T-cell (primary cell): ENCODE data around the gene POLR3B. TPM values are rescaled to one million over a fixed set of nuclear protein-coding genes. Genes with fewer than 3 reads are reported as not detected.

Experiments used
- ATAC-seq, 4 experiments: fragments of 200-7000 bp in 3 of 4; fragments of 150-1000 bp in 1 of 4; cut with Tn5 transposase; replicated peaks in 1 of 4; 1 replicate in 3 of 4; 2 replicates in 1 of 4; pipeline ENCODE4 v1.10.0; 2021; ENCODE audit warnings: moderate library complexity in 3 of 4, mild to moderate bottlenecking in 2 of 4, moderate number of reproducible peaks in 1 of 4
- CTCF ChIA-PET, 2 donors: fragments of 300-600 bp; sonication (Branson Sonifier 250); formaldehyde crosslinking; loops; one replicate each; lab custom pipeline; 2022; ENCODE audit warnings: antibody characterized with exemption in 2 of 2; lab: Charles Lee
- POLR2A ChIA-PET, 2 donors: fragments of 300-600 bp; sonication (Branson Sonifier 250); formaldehyde crosslinking; loops; one replicate each; lab custom pipeline; 2022; ENCODE audit warnings: antibody characterized with exemption in 2 of 2; lab: Charles Lee
- DNase-seq, 35 experiments: peaks; one replicate each; pipeline versions ENCODE4 v3.0.0 to v3.0.0-alpha.2; 2013 to 2023
- H3K27ac ChIP-seq: one replicate; pipeline ENCODE4 v1.5.1; 2013; ENCODE audit warnings: low read length
- H3K27me3 ChIP-seq, 2 experiments: replicated peaks in 1 of 2; 1 replicate in 1 of 2; 2 replicates in 1 of 2; pipeline versions ENCODE4 v1.6.1 to v1.7.0; 2013; ENCODE audit warnings: low read length in 1 of 2, mixed read lengths in 1 of 2; ENCODE audit not compliant: control insufficient read depth in 2 of 2, insufficient read depth in 2 of 2; ENCODE audit errors: extremely low read depth in 1 of 2
- H3K36me3 ChIP-seq, 2 donors: 1 replicate in 1 of 2; 2 replicates in 1 of 2; pipeline versions ENCODE4 v1.6.1 to v1.7.0; 2013; ENCODE audit warnings: low read length in 1 of 2; ENCODE audit not compliant: control insufficient read depth in 2 of 2, insufficient read depth in 1 of 2; ENCODE audit errors: extremely low read depth in 1 of 2
- H3K4me1 ChIP-seq, 2 experiments: 1 replicate in 1 of 2; 2 replicates in 1 of 2; pipeline versions ENCODE4 v1.6.1 to v1.7.0; 2013; ENCODE audit warnings: low read length in 2 of 2, mixed read lengths in 1 of 2; ENCODE audit not compliant: insufficient read depth in 2 of 2, control insufficient read depth in 1 of 2; ENCODE audit errors: extremely low read depth in 1 of 2
- H3K4me3 ChIP-seq, 2 donors: 1 replicate in 1 of 2; 2 replicates in 1 of 2; pipeline versions ENCODE4 v1.5.1 to v1.7.0; 2013; ENCODE audit warnings: mild to moderate bottlenecking in 2 of 2, low read length in 1 of 2, moderate library complexity in 1 of 2; ENCODE audit not compliant: control insufficient read depth in 1 of 2; ENCODE audit errors: extremely low read depth in 1 of 2
- H3K9me3 ChIP-seq: 2 replicates; pipeline ENCODE4 v1.7.0; 2013
- H3K27ac Mint-ChIP-seq, 2 donors: one replicate each; pipeline ENCODE4 v1.8.0; 2020 to 2021; ENCODE audit warnings: mild to moderate bottlenecking in 2 of 2, mixed read lengths in 2 of 2
- H3K27me3 Mint-ChIP-seq, 2 donors: one replicate each; pipeline ENCODE4 v1.8.0; 2021 to 2022; ENCODE audit warnings: mixed read lengths in 2 of 2
- H3K36me3 Mint-ChIP-seq: one replicate; pipeline ENCODE4 v1.8.0; 2021; ENCODE audit warnings: mixed read lengths
- H3K4me1 Mint-ChIP-seq, 3 donors: one replicate each; pipeline ENCODE4 v1.8.0; 2020 to 2022; ENCODE audit warnings: mixed read lengths in 3 of 3, mild to moderate bottlenecking in 1 of 3
- H3K4me3 Mint-ChIP-seq, 3 donors: one replicate each; pipeline ENCODE4 v1.8.0; 2020 to 2022; ENCODE audit warnings: mild to moderate bottlenecking in 3 of 3, mixed read lengths in 3 of 3, moderate library complexity in 3 of 3
- H3K9me3 Mint-ChIP-seq, 3 donors: one replicate each; pipeline ENCODE4 v1.8.0; 2020 to 2022; ENCODE audit warnings: mixed read lengths in 3 of 3
- WGBS: methylation state at CpG from one replicate; pipeline ENCODE4 v1.1.5; 2013; ENCODE audit warnings: missing lambda C conversion rate; ENCODE audit not compliant: insufficient coverage; 5-methylcytosine and 5-hydroxymethylcytosine counted together
- total RNA-seq, 35 experiments: library from RNA in 6 of 35; stranded (reverse) in 6 of 35; fragments of 120-200 nt in 1 of 35; gene quantifications; one replicate each; pipeline versions ENCODE4 v1.2.1 to v1.2.4 and lab custom pipeline; 2013 to 2026

The POLR3B gene
- total RNA-seq, 5 donors from 2014 or later (not counting 1 experiment from before 2014, with no cell fraction given): 6.3 to 8.4 (median 7.0) TPM

DNA sequence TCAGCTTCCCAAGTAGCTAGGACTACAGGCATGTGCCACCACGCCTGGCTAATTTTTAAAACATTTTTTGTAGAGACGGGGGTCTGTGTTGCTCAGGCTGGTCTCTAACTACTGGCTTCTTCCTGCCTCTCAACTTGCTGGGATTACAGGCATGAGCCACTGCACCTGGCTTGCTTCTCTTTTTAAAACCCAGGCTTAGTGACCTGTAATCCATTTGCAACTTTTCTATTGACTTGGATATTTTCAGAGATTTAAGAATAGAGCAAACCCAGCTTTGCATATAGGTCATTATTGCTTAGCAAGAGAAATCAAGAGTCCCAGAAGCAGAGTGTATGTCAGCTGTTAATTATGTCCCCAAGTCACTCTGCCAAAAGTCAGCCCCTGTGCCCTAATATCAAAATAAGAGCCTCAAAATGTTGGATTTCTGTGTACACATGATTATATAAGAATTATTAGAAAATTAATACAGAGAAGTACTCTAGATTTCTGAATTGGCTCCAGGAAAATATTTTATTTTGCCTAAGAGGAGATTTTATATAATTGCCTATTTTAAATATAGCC, 30.2 kb upstream of the POLR3B start:
- H3K27me3 Mint-ChIP-seq: no peaks in the 10 kb centered on the region
- Histone ChIP-seq H3K36me3 (peaks cover 9 to 87% of the 10 kb centered on the region in 2 donors), H3K27me3 (no peaks in the 10 kb centered on the region), H3K4me1 (no peaks in the 10 kb centered on the region), H3K27ac (no peak overlapping the region), H3K4me3 (no peak overlapping the region), H3K9me3 (no peaks in the 10 kb centered on the region)
- peaks cover 10 to 24% (median 13%) of the 10 kb centered on the region in 3 donors for H3K4me1 Mint-ChIP-seq
- no peak overlapping the region for H3K27ac Mint-ChIP-seq
- WGBS: 100% methylated on average over 2 of the region's 2 CpGs
- H3K36me3 Mint-ChIP-seq: peaks cover 70% of the 10 kb centered on the region
- no peak for DNase-seq
- CTCF ChIA-PET: no interaction called here
- ATAC-seq: no peak
- POLR2A ChIA-PET: interaction anchor here (0.5 to 0.6 kb wide), 2 partner anchors 32 to 70 kb away, joined by 3 to 4 read pairs; no protein-coding TSS in a partner anchor
- H3K9me3 Mint-ChIP-seq: no peaks in the 10 kb centered on the region
- H3K4me3 Mint-ChIP-seq: no peak overlapping the region

DNA sequence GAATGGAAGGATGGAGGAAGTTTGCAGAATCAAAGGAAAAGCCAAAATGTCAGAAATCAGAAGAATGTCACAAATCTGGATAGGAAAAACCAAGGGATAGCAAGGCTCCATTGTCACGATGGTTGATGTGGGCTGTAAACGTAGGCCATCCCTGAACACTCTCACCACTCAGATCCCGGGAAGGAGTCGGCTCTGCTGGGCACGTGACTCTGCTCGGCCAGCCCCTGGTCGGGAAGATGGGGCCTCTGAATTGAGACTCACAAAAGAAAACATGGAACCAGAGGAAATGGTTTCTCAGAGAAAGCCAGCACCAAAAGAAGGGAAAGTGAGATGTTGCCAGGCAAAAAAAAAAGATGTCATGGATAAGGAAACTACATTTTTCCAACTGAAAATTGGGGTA, 28.8 kb upstream of the POLR3B start:
- Histone ChIP-seq H3K4me1 (no peaks in the 10 kb centered on the region), H3K27me3 (no peaks in the 10 kb centered on the region), H3K9me3 (no peaks in the 10 kb centered on the region), H3K27ac (no peak overlapping the region), H3K4me3 (no peak overlapping the region), H3K36me3 (peaks cover 10 to 85% of the 10 kb centered on the region in 2 donors)
- no peak for ATAC-seq
- CTCF ChIA-PET: no interaction called here
- Mint-ChIP-seq H3K27me3 (no peaks in the 10 kb centered on the region), H3K27ac (no peak overlapping the region), H3K9me3 (no peaks in the 10 kb centered on the region), H3K36me3 (peaks cover 69% of the 10 kb centered on the region), H3K4me1 (peaks cover 12 to 28% (median 17%) of the 10 kb centered on the region in 3 donors), H3K4me3 (no peak overlapping the region)
- WGBS: 84% methylated on average over 6 of the region's 7 CpGs
- POLR2A ChIA-PET: no interaction called here
- DNase-seq: no peak

DNA sequence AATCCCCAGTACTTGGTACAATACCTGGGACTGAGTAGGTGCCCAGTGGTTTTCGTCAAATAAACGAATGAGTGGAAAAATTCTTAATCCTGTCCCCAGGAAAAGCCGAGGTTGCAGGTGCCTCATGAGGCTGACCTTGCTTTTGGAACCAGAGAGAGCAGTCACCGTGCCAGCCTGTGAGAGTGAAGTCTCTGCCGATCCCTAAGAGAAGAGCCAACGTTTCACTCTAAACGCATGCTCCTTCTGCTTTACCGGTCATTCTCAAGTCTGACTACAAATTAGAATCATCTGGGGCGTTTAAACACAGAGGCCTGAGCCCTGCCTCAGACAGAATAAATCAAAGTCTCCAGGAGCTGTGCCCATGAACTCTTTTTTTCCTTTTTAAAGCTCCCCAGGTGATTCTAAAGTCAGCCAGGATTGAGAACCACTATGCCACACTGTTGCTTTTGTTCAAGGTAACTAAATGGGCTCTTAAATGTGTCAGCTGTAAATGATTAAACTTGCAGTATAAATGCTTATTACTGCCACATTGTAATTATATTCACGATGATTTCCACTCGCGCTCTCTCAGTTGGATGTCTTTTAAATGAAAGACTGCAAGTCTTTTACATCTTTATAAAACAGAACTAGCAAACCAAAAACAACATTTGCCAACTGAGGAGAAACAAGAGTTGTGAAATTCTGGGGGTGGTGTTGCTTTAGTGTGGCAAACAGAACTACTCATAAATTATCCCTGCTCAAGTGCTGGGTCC, 28.1 kb upstream of the POLR3B start:
- no peak overlapping the region for H3K27ac Mint-ChIP-seq
- peaks cover 10 to 84% of the 10 kb centered on the region in 2 donors for H3K36me3 ChIP-seq
- POLR2A ChIA-PET: no interaction called here
- no peaks in the 10 kb centered on the region for H3K4me1 ChIP-seq
- ATAC-seq (no peak), DNase-seq (no peak)
- H3K36me3 Mint-ChIP-seq: peaks cover 67% of the 10 kb centered on the region
- H3K4me3 Mint-ChIP-seq: no peak overlapping the region
- H3K9me3 ChIP-seq: no peaks in the 10 kb centered on the region
- H3K27me3 Mint-ChIP-seq: no peaks in the 10 kb centered on the region
- 91% methylated on average over 8 of the region's 12 CpGs for WGBS
- CTCF ChIA-PET: no interaction called here
- no peak overlapping the region for H3K4me3 ChIP-seq
- no peaks in the 10 kb centered on the region for H3K27me3 ChIP-seq
- H3K9me3 Mint-ChIP-seq: no peaks in the 10 kb centered on the region
- peaks cover 12 to 21% (median 16%) of the 10 kb centered on the region in 3 donors for H3K4me1 Mint-ChIP-seq
- no peak overlapping the region for H3K27ac ChIP-seq

DNA sequence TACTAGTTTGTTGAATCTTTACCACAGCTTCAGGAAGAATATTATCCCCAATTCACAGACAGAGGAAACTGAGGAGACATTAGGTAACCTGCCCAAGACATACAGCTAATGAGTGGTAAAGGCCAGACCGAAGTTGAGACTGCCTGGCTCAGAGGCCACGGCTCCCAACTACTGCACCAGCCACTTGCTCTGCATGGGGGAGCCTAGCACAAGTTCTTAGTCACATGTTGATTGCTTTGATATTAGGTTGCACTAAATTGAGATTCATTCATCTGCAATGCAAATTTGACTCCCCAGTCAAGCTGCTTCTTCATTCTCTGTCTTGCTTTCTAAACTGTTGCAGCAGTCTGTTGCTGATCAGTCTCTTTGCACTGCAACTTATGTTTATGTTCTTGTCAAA, 25.9 kb upstream of the POLR3B start:
- H3K27ac Mint-ChIP-seq: no peak overlapping the region

DNA sequence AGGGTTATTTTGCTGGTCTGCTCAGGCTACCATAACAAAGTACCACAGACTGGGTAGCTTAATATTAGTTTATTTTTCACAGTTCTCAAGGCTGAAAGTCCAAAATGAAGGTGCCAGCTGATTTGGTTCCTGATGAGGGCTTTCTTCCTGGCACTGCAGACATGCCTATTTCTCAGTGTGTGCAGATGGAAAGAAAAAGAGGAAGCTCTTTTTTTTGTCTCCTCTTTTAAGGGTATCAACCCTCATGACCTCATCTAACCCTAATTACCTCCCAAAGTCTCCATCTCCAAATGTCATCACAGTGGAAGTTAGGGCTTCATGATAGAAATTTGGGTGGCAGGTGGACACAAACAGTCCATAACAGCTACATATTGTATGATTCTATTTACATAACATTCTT, 25.0 kb upstream of the POLR3B start:
- Mint-ChIP-seq H3K4me1 (peaks cover 14 to 19% (median 16%) of the 10 kb centered on the region in 3 donors), H3K36me3 (peaks cover 66% of the 10 kb centered on the region), H3K4me3 (no peak overlapping the region), H3K9me3 (no peaks in the 10 kb centered on the region), H3K27ac (peak overlapping the region in 1 of 2 donors; percentile 55), H3K27me3 (no peaks in the 10 kb centered on the region)
- Histone ChIP-seq H3K4me1 (no peaks in the 10 kb centered on the region), H3K27me3 (no peaks in the 10 kb centered on the region), H3K4me3 (no peak overlapping the region), H3K27ac (no peak overlapping the region), H3K36me3 (peaks cover 9 to 81% of the 10 kb centered on the region in 2 donors), H3K9me3 (no peaks in the 10 kb centered on the region)
- POLR2A ChIA-PET: no interaction called here
- CTCF ChIA-PET: interaction anchor here in 1 of 2 donors (0.9 kb wide), 1 partner anchor 12 kb away, joined by 3 read pairs; no protein-coding TSS in a partner anchor
- no peak for DNase-seq
- no peak for ATAC-seq

More for the DNA sequence above, 25.9 kb upstream of the POLR3B start:
- H3K27ac ChIP-seq: no peak overlapping the region
- Mint-ChIP-seq H3K4me1 (peaks cover 14 to 19% (median 16%) of the 10 kb centered on the region in 3 donors), H3K27me3 (no peaks in the 10 kb centered on the region), H3K4me3 (no peak overlapping the region), H3K9me3 (no peaks in the 10 kb centered on the region), H3K36me3 (peaks cover 65% of the 10 kb centered on the region)
- ChIA-PET CTCF (interaction anchor here in 1 of 2 donors (0.9 kb wide), 1 partner anchor 11 kb away, joined by 3 read pairs; no protein-coding TSS in a partner anchor), POLR2A (no interaction called here)
- no CpG with 5 or more reads among the region's 2 CpGs for WGBS
- no peaks in the 10 kb centered on the region for H3K9me3 ChIP-seq
- H3K4me1 ChIP-seq: no peaks in the 10 kb centered on the region
- ATAC-seq (no peak), DNase-seq (no peak)
- no peaks in the 10 kb centered on the region for H3K27me3 ChIP-seq
- H3K4me3 ChIP-seq: no peak overlapping the region
- peaks cover 9 to 78% of the 10 kb centered on the region in 2 donors for H3K36me3 ChIP-seq

DNA sequence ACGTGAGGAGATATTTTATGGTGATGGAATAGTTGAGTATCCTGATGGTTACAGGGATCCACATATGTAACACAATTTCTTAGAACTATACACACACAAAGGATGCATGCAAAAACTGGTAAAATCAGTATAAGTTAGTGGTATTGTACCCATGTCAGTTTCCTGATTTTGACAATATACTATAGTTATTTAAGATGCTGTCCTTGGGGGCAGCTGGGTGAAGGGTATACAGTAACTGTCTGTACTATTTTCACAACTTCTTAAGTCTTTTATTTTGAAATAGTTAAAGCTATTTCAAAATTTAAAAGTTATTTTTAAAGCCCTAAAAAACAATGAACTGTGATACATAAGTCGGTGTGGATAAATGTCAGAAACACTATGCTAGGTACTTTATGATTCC, 24.5 kb upstream of the POLR3B start:
- Histone ChIP-seq H3K4me3 (no peak overlapping the region), H3K27me3 (no peaks in the 10 kb centered on the region), H3K9me3 (no peaks in the 10 kb centered on the region), H3K27ac (no peak overlapping the region), H3K4me1 (no peaks in the 10 kb centered on the region), H3K36me3 (peaks cover 9 to 81% of the 10 kb centered on the region in 2 donors)
- no peak for ATAC-seq
- Mint-ChIP-seq H3K9me3 (no peaks in the 10 kb centered on the region), H3K27ac (peak overlapping the region in 1 of 2 donors; percentile 55), H3K36me3 (peaks cover 69% of the 10 kb centered on the region), H3K4me3 (no peak overlapping the region), H3K4me1 (peaks cover 18 to 19% (median 18%) of the 10 kb centered on the region in 3 donors), H3K27me3 (no peaks in the 10 kb centered on the region)
- no peak for DNase-seq
- no CpG with 5 or more reads among the region's 2 CpGs for WGBS
- ChIA-PET POLR2A (interaction anchor here in 1 of 2 donors (0.6 kb wide), 1 partner anchor 92 kb away, joined by 4 read pairs; no protein-coding TSS in a partner anchor), CTCF (no interaction called here)
